Gastroesophageal sphincter (tissue), 4 donors: ENCODE data around the gene TTLL6. TPM values are rescaled to one million over a fixed set of nuclear protein-coding genes. Genes with fewer than 3 reads are reported as not detected.

Experiments used
- ATAC-seq: fragments of 150-250 bp; one replicate; pipeline ENCODE4 v1.9.1; 2016; ENCODE audit warnings: mild to moderate bottlenecking, moderate library complexity
- H3K27ac ChIP-seq, 4 donors: fragments of 200-600 bp; sonication (generic) in 3 of 4; 1 replicate in 3 of 4; 2 replicates in 1 of 4; pipeline ENCODE4 v1.5.1; 2016 to 2019
- H3K27me3 ChIP-seq: fragments of 200-600 bp; sonication (generic); one replicate; pipeline ENCODE4 v1.5.1; 2019
- H3K36me3 ChIP-seq, 2 donors: fragments of 200-600 bp; sonication (generic); one replicate each; pipeline ENCODE4 v1.5.1; 2019; ENCODE audit warnings: control low read depth in 1 of 2
- H3K4me1 ChIP-seq, 3 donors: fragments of 200-600 bp; sonication (generic); 1 replicate in 2 of 3; 2 replicates in 1 of 3; pipeline ENCODE4 v1.5.1; 2016 to 2019; ENCODE audit warnings: control low read depth in 2 of 3
- H3K4me3 ChIP-seq, 2 donors: fragments of 200-600 bp; sonication (generic); one replicate each; pipeline ENCODE4 v1.5.1; 2019; ENCODE audit warnings: mild to moderate bottlenecking in 1 of 2, moderate library complexity in 1 of 2
- H3K9me3 ChIP-seq, 3 donors: fragments of 200-600 bp; sonication (generic); one replicate each; pipeline ENCODE4 v1.5.1; 2017 to 2019; ENCODE audit warnings: control low read depth in 2 of 3
- EP300 ChIP-seq: sonication (generic); formaldehyde crosslinking; IDR thresholded peaks from one replicate; pipeline ENCODE4 v1.6.1; 2017; ENCODE audit warnings: antibody characterized with exemption, mild to moderate bottlenecking
- POLR2A ChIP-seq, 2 donors: fragments of 450-650 bp; IDR thresholded peaks; one replicate each; pipeline ENCODE4 v1.6.1; 2017; ENCODE audit warnings: antibody characterized with exemption in 2 of 2, mild to moderate bottlenecking in 2 of 2, moderate library complexity in 1 of 2
- POLR2AphosphoS5 ChIP-seq: sonication (generic); formaldehyde crosslinking; IDR thresholded peaks from one replicate; pipeline ENCODE4 v1.6.1; 2017; ENCODE audit warnings: antibody characterized with exemption
- WGBS, 2 donors: methylation state at CpG; one replicate each; pipeline ENCODE4 v1.1.5; 2018; ENCODE audit warnings: low coverage in 1 of 2; 5-methylcytosine and 5-hydroxymethylcytosine counted together
- total RNA-seq, 4 donors: library from RNA; depleted of rRNA; stranded (reverse); fragments of >200 nt; gene quantifications; one replicate each; pipeline ENCODE4 v1.1.0, GENCODE V29; 2016
- TF ChIP-seq, protein P1 (sequence below), 4 experiments: fragments of 200-600 bp in 2 of 4; fragments of 450-650 bp in 2 of 4; sonication (generic) in 1 of 4; IDR thresholded peaks; one replicate each; pipeline ENCODE4 v1.5.1; 2017 to 2019; ENCODE audit warnings: antibody characterized with exemption in 4 of 4, mild to moderate bottlenecking in 2 of 4, moderate library complexity in 2 of 4

TTLL6 gene
- total RNA-seq, 4 donors from 2014 or later, result not detected

DNA sequence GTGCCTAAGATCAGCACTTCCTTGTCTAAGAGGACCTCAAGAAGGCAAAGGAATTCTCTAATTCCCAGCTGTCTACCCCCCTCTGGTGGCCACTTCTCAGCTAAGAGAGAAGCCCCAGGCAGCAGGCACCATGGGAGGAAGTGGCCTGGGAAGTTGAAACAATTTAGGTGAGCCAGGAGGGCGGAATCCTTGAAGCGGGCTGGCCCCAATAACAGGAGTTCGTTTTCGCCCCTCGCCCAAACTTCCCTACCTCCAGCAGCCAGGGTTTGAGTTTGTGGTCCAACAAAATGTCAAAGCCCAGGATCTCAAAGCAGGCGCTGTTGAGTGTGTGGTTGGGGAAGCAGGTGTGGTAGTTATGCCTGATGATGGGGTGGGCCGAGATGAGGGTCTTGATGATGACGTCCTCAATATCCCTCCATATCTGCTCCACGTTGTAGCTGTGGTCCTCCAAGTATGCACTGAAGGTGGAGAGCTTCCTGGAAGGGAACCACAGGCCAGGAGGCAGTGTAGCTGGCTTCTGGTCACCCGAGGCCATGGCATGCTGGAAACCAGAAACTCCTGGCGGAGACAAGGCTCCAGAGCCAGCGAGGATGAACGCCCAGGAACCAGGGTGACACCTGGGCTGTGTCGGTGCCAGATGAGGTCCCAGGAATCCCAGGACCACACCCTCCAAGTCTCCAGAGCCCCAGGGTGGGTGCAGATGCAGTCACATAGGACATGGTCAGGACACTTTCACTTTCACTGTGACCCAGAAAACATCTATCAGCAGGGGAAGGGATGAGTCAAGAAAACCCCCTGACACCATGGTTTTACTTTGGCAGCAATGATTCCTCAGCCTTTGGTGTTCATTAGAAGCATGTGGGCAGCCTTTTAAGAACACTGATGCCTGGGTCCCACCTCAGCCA, 25.6 kb downstream of the TTLL6 start:
- Histone ChIP-seq H3K9me3 (no peaks in the 10 kb centered on the region), H3K36me3 (no peaks in the 10 kb centered on the region), H3K27ac (no peak overlapping the region), H3K4me3 (no peak overlapping the region), H3K27me3 (peaks cover 33% of the 10 kb centered on the region), H3K4me1 (peaks cover 0 to 11% (median 0%) of the 10 kb centered on the region in 3 donors)
- TF ChIP-seq EP300 (no peak), POLR2A (IDR thresholded peaks at IDR 0.05) (no peak)
- TF ChIP-seq, protein P1, sequence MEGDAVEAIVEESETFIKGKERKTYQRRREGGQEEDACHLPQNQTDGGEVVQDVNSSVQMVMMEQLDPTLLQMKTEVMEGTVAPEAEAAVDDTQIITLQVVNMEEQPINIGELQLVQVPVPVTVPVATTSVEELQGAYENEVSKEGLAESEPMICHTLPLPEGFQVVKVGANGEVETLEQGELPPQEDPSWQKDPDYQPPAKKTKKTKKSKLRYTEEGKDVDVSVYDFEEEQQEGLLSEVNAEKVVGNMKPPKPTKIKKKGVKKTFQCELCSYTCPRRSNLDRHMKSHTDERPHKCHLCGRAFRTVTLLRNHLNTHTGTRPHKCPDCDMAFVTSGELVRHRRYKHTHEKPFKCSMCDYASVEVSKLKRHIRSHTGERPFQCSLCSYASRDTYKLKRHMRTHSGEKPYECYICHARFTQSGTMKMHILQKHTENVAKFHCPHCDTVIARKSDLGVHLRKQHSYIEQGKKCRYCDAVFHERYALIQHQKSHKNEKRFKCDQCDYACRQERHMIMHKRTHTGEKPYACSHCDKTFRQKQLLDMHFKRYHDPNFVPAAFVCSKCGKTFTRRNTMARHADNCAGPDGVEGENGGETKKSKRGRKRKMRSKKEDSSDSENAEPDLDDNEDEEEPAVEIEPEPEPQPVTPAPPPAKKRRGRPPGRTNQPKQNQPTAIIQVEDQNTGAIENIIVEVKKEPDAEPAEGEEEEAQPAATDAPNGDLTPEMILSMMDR (IDR thresholded peaks at IDR 0.05), result peak in 3 of 4 experiments; percentile 70 to 80 (median 79)
- WGBS, 2 donors, result 29% methylated on average over 6 of the region's 14 CpGs; no CpG with 5 or more reads in 1 of the 2 donors
- ATAC-seq, result peak; percentile 75

DNA sequence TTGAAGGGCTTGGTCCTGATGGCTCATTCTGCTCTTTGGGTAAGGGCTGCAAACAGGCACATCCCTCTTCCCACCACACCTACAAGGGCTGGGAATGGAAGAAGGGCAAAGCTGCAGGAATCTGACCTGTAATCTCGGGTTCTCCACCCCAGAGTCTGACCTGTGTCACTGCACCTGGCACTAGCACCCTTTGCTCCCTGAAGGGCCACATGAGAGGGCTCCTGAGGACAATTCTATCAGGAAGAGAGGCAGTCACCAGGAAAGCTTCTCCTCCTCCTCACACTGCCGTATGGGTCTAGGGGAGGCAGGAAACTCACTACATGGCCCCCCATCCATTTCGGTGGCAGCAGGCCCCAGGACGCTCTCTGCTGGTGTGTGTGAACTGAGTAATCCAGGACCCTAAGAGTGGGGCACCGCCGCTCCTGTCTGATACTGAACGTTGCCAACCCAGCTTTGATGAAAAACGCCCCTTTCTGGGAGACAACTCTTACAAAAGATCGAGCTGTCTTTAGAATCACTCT, 26.4 kb downstream of the TTLL6 start:
- Histone ChIP-seq H3K36me3 (no peaks in the 10 kb centered on the region), H3K27me3 (peaks cover 40% of the 10 kb centered on the region), H3K4me3 (no peak overlapping the region), H3K9me3 (no peaks in the 10 kb centered on the region), H3K27ac (no peak overlapping the region), H3K4me1 (peaks cover 0 to 9% (median 0%) of the 10 kb centered on the region in 3 donors)
- 0 to 50% methylated on average over 1 of the region's 9 CpGs for WGBS, 2 donors
- TF ChIP-seq, protein P1 (IDR thresholded peaks at IDR 0.05), result no peak
- TF ChIP-seq POLR2A (IDR thresholded peaks at IDR 0.05) (no peak), EP300 (no peak), POLR2AphosphoS5 (no peak)
- ATAC-seq, result no peak

DNA sequence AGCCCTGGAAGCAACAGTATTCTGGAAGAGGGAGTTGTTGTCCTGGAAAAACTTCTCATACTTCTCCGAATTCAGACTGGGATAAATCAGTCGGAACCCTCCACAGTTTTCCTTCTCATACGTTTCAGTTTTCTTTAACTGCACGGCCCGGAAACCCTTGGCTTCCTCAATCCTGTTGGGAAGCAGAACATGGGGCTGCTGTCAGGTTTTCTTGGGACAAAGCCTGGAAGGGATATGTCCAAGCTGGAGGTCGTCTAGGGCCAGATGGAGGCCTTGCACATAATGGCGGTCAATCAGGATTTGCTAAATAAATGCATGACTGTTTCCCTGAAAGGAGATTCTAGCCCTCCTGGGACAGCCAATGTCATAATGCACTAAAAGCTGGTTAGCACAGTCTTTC, 29.2 kb downstream of the TTLL6 start:
- no peaks in the 10 kb centered on the region for H3K36me3 ChIP-seq
- peaks cover 0 to 6% (median 0%) of the 10 kb centered on the region in 3 donors for H3K4me1 ChIP-seq
- TF ChIP-seq EP300, result no peak
- TF ChIP-seq, protein P1 (IDR thresholded peaks at IDR 0.05), result no peak
- H3K4me3 ChIP-seq, result no peak overlapping the region
- no peaks in the 10 kb centered on the region for H3K9me3 ChIP-seq
- WGBS, 2 donors, result 57 to 83% methylated on average over 1 to 6 of the region's 7 CpGs
- ATAC-seq, result no peak
- H3K27ac ChIP-seq, result no peak overlapping the region
- H3K27me3 ChIP-seq, result peaks cover 43% of the 10 kb centered on the region

DNA sequence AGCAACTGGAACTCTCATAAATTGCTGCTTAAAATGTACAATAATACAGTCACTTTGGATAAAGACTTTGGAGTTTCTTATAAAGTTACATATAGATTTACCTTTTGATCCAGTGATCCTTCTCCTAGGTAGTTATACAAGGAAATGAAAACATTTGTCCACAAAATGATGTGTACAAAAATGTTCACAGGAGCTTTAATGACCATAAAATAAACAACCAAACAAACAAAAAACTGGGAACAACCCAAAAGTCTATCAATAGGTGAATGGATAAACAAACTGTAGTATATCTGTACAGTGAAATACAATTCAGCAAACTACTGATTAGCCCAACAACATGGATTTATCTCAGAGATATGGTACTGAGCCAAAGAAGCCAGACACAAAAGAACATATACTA, 37.6 kb downstream of the TTLL6 start:
- ATAC-seq, result no peak

More for the DNA sequence above, 37.6 kb downstream of the TTLL6 start:
- Histone ChIP-seq H3K27ac (no peak overlapping the region), H3K4me3 (no peak overlapping the region), H3K4me1 (no peaks in the 10 kb centered on the region), H3K27me3 (peaks cover 50% of the 10 kb centered on the region), H3K36me3 (no peaks in the 10 kb centered on the region), H3K9me3 (peaks cover 0 to 11% (median 0%) of the 10 kb centered on the region in 3 donors)
- TF ChIP-seq POLR2AphosphoS5, result no peak
- TF ChIP-seq EP300, result no peak
- TF ChIP-seq, protein P1 (IDR thresholded peaks at IDR 0.05), result no peak
- no peak for TF ChIP-seq POLR2A (IDR thresholded peaks at IDR 0.05)
